GM10266 (cell line): ENCODE measurements around the gene SNTG2.

Source experiments
- DNase-seq: peaks from one replicate; pipeline ENCODE4 v3.0.0; 2012; ENCODE audit errors: extremely low spot score
- CTCF ChIP-seq: IDR thresholded peaks from 2 replicates; pipeline ENCODE4 v1.5.1; 2012; ENCODE audit warnings: mild to moderate bottlenecking, low read depth; ENCODE audit not compliant: control insufficient read depth, insufficient read depth; ENCODE audit errors: missing control alignments

Gene SNTG2

DNA sequence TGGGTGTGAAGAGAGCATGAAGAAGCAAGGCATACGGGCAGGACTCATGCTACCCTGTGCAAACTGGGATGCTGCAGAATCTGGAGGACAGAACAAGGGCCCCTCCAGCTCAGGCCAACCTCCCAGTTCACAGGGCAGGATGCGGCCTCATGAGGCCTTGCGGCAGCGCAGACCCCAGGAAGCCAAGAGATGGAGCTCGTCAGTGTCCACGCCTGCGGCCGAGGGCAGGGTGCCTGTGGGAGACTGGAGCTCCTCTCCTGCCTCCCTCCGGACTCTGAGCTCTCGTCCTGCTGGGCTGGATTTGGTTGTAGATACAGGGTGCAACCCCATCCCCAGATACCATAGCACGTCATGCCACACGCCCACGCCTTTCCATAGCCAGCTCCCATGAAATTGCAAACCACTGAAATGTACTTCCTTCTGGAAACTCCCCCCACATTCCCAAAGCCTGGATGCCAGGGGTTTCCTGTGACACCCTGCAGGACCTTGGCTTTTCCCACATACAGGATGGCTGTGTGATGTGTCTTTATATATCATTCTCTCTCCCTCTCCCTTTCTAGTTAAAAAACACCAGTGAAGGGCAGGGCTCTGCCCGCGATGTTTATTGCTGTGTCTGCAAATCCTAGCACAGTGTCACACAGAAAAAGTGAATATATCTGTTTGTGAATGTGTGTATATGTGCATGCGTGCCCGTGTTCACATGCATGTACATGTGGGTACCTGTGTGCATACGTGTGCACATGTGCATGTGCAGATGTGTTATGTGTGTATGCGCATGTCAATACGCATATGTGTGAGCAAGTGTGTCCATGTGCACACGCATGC lies 12.3 kb upstream of the SNTG2 start:
- TF ChIP-seq CTCF: no peak
- no peak for DNase-seq

GRCh38 chr2:939936-940601 lies 10.6 kb upstream of the SNTG2 start:
- DNase-seq: no peak
- TF ChIP-seq CTCF: no peak

DNA sequence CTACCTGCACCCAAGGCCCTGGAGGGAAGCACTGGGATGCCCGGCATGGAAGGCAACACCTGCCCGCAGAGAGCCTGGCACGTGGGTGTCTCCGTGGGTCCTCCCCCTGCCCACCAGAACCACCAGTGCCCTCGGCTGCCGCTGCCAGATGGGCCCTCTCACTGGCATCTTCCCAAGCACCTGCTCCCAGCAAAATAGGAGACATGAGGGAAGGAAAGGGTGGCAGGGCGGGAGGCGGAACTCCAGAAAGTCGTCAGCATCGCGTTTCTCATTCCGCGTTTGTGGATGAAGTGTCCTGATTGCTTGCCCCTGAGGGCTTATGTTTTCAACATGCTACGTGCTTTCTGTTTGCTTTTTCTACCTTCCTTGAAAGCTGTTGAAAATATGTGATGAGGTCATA lies 8.8 kb upstream of the SNTG2 start:
- no peak for TF ChIP-seq CTCF
- no peak for DNase-seq

GRCh38 chr2:942775-943460 lies 7.7 kb upstream of the SNTG2 start:
- TF ChIP-seq CTCF: no peak

GRCh38 chr2:943461-943797 lies 7.2 kb upstream of the SNTG2 start:
- no peak for DNase-seq
- no peak for TF ChIP-seq CTCF

More at GRCh38 chr2:942775-943460, 7.7 kb upstream of the SNTG2 start:
- DNase-seq: no peak

DNA sequence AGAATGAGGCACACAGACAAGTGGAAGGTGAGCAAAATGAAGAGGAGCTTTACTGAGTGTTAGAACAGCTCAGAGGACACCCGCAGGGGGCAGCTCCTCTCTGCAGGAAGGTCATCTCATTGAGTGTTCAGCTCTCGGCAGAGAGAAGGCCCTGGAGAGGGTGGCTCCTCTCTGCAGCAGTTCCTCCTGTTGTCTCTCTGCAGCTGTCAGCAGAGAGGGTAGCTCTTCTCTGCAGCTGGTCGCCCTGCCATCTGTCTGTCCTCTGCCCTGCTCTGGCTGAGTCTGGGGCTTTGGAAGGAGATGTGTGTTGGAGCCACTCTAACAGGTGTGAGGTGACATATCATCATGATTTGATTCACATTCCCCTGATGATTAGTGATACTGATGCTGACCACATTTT lies 6.8 kb upstream of the SNTG2 start:
- no peak for DNase-seq
- no peak for TF ChIP-seq CTCF

GRCh38 chr2:944693-945092 lies 6.0 kb upstream of the SNTG2 start:
- no peak for DNase-seq
- no peak for TF ChIP-seq CTCF
